H1 (cell line): ENCODE results near the gene FOXP2. TPM values are rescaled to one million over a fixed set of nuclear protein-coding genes. Genes with fewer than 3 reads are reported as not detected.
"Not testable (repeated sequence)": the region's sequence is repeated elsewhere in the genome, so short reads cannot be mapped to it uniquely, and the experiment has no call there.

ENCODE experiments used
- CTCF ChIA-PET: fragments of 300-600 bp; sonication (Branson Sonifier 250); formaldehyde crosslinking; loops from one replicate; lab custom pipeline; 2021; ENCODE audit not compliant: partially characterized antibody; lab: Charles Lee
- POLR2A ChIA-PET: fragments of 300-600 bp; sonication (Branson Sonifier 250); formaldehyde crosslinking; loops from one replicate; lab custom pipeline; 2021; ENCODE audit warnings: inconsistent platforms; ENCODE audit not compliant: partially characterized antibody; lab: Charles Lee
- DNase-seq, 2 experiments: peaks; one replicate each; pipeline versions ENCODE4 v3.0.0 to v3.0.0-alpha.2; 2010 to 2022; ENCODE audit warnings: low spot score in 2 of 2, low read depth in 1 of 2, mixed read lengths in 1 of 2
- FAIRE-seq: peaks from 2 replicates; lab custom pipeline; 2011; peaks lifted over from hg19 to GRCh38; lab: Jason Lieb, UNC
- H2AFZ ChIP-seq: 2 replicates; pipeline ENCODE4 v1.8.1; 2012; ENCODE audit warnings: low read length, inconsistent platforms
- H2AK5ac ChIP-seq: 2 replicates; pipeline ENCODE4 v1.6.1; 2013; ENCODE audit warnings: low read depth, low read length
- H2BK120ac ChIP-seq: replicated peaks from 2 replicates; pipeline ENCODE3; 2013; ENCODE audit warnings: low read depth, low read length, inconsistent platforms
- H2BK12ac ChIP-seq: 2 replicates; pipeline ENCODE4 v1.6.1; 2013; ENCODE audit warnings: low read depth, low read length
- H2BK15ac ChIP-seq: 2 replicates; pipeline ENCODE4 v1.6.1; 2013; ENCODE audit warnings: low read length
- H2BK20ac ChIP-seq: 2 replicates; pipeline ENCODE4 v1.6.1; 2013; ENCODE audit warnings: low read length
- H2BK5ac ChIP-seq: 2 replicates; pipeline ENCODE4 v1.6.1; 2013; ENCODE audit warnings: low read depth, low read length
- H3K14ac ChIP-seq: 2 replicates; pipeline ENCODE4 v1.6.1; 2013; ENCODE audit warnings: inconsistent platforms; ENCODE audit not compliant: insufficient read length
- H3K18ac ChIP-seq: 2 replicates; pipeline ENCODE4 v1.6.1; 2013; ENCODE audit warnings: low read length; ENCODE audit errors: extremely low read depth
- H3K23ac ChIP-seq: 2 replicates; pipeline ENCODE4 v1.6.1; 2013; ENCODE audit warnings: inconsistent platforms; ENCODE audit not compliant: insufficient read length
- H3K23me2 ChIP-seq: 2 replicates; pipeline ENCODE4 v1.6.1; 2013; ENCODE audit warnings: low read depth, low read length
- H3K27ac ChIP-seq: 2 replicates; pipeline ENCODE4 v1.6.1; 2011; ENCODE audit warnings: low read depth, low read length, inconsistent platforms
- H3K27me3 ChIP-seq, 4 experiments: replicated peaks in 1 of 4; 1 replicate in 1 of 4; 2 replicates in 3 of 4; pipeline versions ENCODE4 v1.6.1 to v1.8.1; 2011 to 2013; ENCODE audit warnings: low read length in 3 of 4, mild to moderate bottlenecking in 3 of 4, inconsistent platforms in 2 of 4, mixed read lengths in 2 of 4, moderate library complexity in 1 of 4; ENCODE audit not compliant: control insufficient read depth in 3 of 4, insufficient read depth in 3 of 4; ENCODE audit errors: extremely low read depth in 1 of 4
- H3K36me3 ChIP-seq, 4 experiments: 2 replicates each; pipeline versions ENCODE4 v1.6.1 to v1.8.1; 2011 to 2013; ENCODE audit warnings: mild to moderate bottlenecking in 4 of 4, low read length in 3 of 4, moderate library complexity in 2 of 4, control low read depth in 1 of 4, inconsistent platforms in 1 of 4; ENCODE audit not compliant: insufficient read depth in 4 of 4, control insufficient read depth in 2 of 4
- H3K4ac ChIP-seq: replicated peaks from 2 replicates; pipeline ENCODE3; 2013; ENCODE audit warnings: low read length, low read depth, mixed read lengths, inconsistent platforms; ENCODE audit not compliant: insufficient read length
- H3K4me1 ChIP-seq, 4 experiments: replicated peaks in 1 of 4; 1 replicate in 1 of 4; 2 replicates in 3 of 4; pipeline versions ENCODE4 v1.6.1 to v1.8.1; 2011 to 2013; ENCODE audit warnings: low read length in 3 of 4, inconsistent platforms in 2 of 4, mixed read lengths in 1 of 4; ENCODE audit not compliant: insufficient read depth in 4 of 4, control insufficient read depth in 3 of 4
- H3K4me2 ChIP-seq, 2 experiments: 2 replicates each; pipeline versions ENCODE4 v1.6.1 to v1.8.1; 2011 to 2013; ENCODE audit warnings: low read depth in 2 of 2, low read length in 2 of 2, control low read depth in 1 of 2, inconsistent platforms in 1 of 2, mild to moderate bottlenecking in 1 of 2; ENCODE audit not compliant: insufficient read depth in 1 of 2
- H3K4me3 ChIP-seq, 4 experiments: fragments of 200-600, 300-600 bp in 1 of 4; sonication (generic), shearing (Covaris generic), sonication (Bioruptor Twin) in 1 of 4; 2 replicates each; pipeline versions ENCODE4 v1.5.1 to v1.8.1; 2011 to 2016; ENCODE audit warnings: low read length in 4 of 4, low read depth in 3 of 4, control low read depth in 2 of 4, inconsistent platforms in 2 of 4, mild to moderate bottlenecking in 2 of 4, mixed read lengths in 1 of 4, moderate library complexity in 1 of 4; ENCODE audit not compliant: insufficient read depth in 2 of 4; ENCODE audit errors: extremely low read depth in 1 of 4
- H3K56ac ChIP-seq: replicated peaks from 2 replicates; pipeline ENCODE3; 2013; ENCODE audit warnings: low read depth, mild to moderate bottlenecking, mixed read lengths, low read length, inconsistent platforms; ENCODE audit not compliant: insufficient read length
- H3K79me1 ChIP-seq: 2 replicates; pipeline ENCODE4 v1.6.1; 2013; ENCODE audit warnings: low read depth, low read length, control low read depth
- H3K79me2 ChIP-seq, 2 experiments: 2 replicates each; pipeline versions ENCODE4 v1.6.1 to v1.8.1; 2012 to 2013; ENCODE audit warnings: low read length in 2 of 2, mild to moderate bottlenecking in 2 of 2, inconsistent platforms in 1 of 2; ENCODE audit not compliant: insufficient read depth in 2 of 2, control insufficient read depth in 1 of 2
- H3K9ac ChIP-seq, 4 experiments: replicated peaks in 1 of 4; 1 replicate in 1 of 4; 2 replicates in 3 of 4; pipeline versions ENCODE4 v1.6.1 to v1.8.1; 2011 to 2013; ENCODE audit warnings: low read depth in 3 of 4, low read length in 3 of 4, control low read depth in 2 of 4, mild to moderate bottlenecking in 2 of 4, moderate library complexity in 2 of 4, inconsistent platforms in 1 of 4; ENCODE audit errors: extremely low read depth in 1 of 4
- H3K9me3 ChIP-seq, 2 experiments: 2 replicates each; pipeline versions ENCODE4 v1.6.1 to v1.8.1; 2012 to 2013; ENCODE audit warnings: mild to moderate bottlenecking in 2 of 2, moderate library complexity in 2 of 2, control low read depth in 1 of 2, inconsistent platforms in 1 of 2, low read depth in 1 of 2, low read length in 1 of 2, mixed read lengths in 1 of 2; ENCODE audit not compliant: insufficient read depth in 2 of 2
- H4K20me1 ChIP-seq, 2 experiments: replicated peaks in 1 of 2; 2 replicates each; pipeline versions ENCODE3 to v1.8.1; 2011 to 2013; ENCODE audit warnings: inconsistent platforms in 2 of 2, low read length in 2 of 2, mild to moderate bottlenecking in 1 of 2; ENCODE audit not compliant: insufficient read depth in 2 of 2, control insufficient read depth in 1 of 2
- H4K5ac ChIP-seq: 2 replicates; pipeline ENCODE4 v1.6.1; 2013; ENCODE audit warnings: low read length, low read depth, mixed read lengths, inconsistent platforms; ENCODE audit not compliant: insufficient read length
- H4K8ac ChIP-seq: 2 replicates; pipeline ENCODE4 v1.8.0; 2013; ENCODE audit warnings: mild to moderate bottlenecking, moderate library complexity, low read length, inconsistent platforms; ENCODE audit not compliant: insufficient read depth; ENCODE audit errors: extremely low read depth
- H4K91ac ChIP-seq: replicated peaks from 2 replicates; pipeline ENCODE3; 2013; ENCODE audit warnings: low read length, mixed read lengths, inconsistent platforms; ENCODE audit not compliant: insufficient read length
- CBX8 ChIP-seq: fragments of 300-800, 300-1000 bp; sonication (generic); IDR thresholded peaks from 2 replicates; pipeline ENCODE4 v1.7.1; 2016; ENCODE audit warnings: low read depth, low read length, borderline replicate concordance
- WGBS, 2 experiments: shearing (Covaris generic) in 1 of 2; methylation state at CpG; one replicate each; pipeline versions ENCODE4 v1.1.6 to v1.1.7; 2013 to 2015; ENCODE audit warnings: low lambda C conversion rate in 2 of 2, mixed read lengths in 2 of 2, inconsistent platforms in 1 of 2, low coverage in 1 of 2, missing lambda C conversion rate in 1 of 2; ENCODE audit not compliant: insufficient replicate concordance in 2 of 2, insufficient coverage in 1 of 2, insufficient read length in 1 of 2; ENCODE audit errors: extremely low coverage in 1 of 2, missing lambda C conversion rate in 1 of 2; 5-methylcytosine and 5-hydroxymethylcytosine counted together
- polyA plus RNA-seq, 7 experiments: library from polyadenylated mRNA; depleted of rRNA in 3 of 7; stranded (reverse) in 5 of 7; unstranded in 2 of 7; fragments of >200 nt in 5 of 7; fragments of 200-250 nt in 2 of 7; gene quantifications; 1 replicate in 5 of 7; 2 replicates in 1 of 7; 4 replicates in 1 of 7; pipeline versions ENCODE4 v1.2.1 to v1.2.3, GENCODE V29; 2011 to 2013; ENCODE audit warnings: missing spikeins in 2 of 7, mixed read lengths in 2 of 7
- total RNA-seq: library from RNA; stranded (reverse); fragmentation: NEBNext Ultra II Directional; extraction: Animal tissue kit (Norgen Biotek cat#: 25700); gene quantifications from 2 replicates; pipeline ENCODE4 v1.2.1, GENCODE V29; 2021
- TF ChIP-seq, protein P1 (sequence below): IDR thresholded peaks from 2 replicates; pipeline ENCODE4 v1.6.1; 2012; ENCODE audit warnings: inconsistent platforms

FOXP2 gene
- total and polyA plus RNA-seq, 2 of the 8 experiments (the other 6 are each of a cell fraction or from before 2014, with no cell fraction given), result 0.09 to 0.43 TPM

DNA sequence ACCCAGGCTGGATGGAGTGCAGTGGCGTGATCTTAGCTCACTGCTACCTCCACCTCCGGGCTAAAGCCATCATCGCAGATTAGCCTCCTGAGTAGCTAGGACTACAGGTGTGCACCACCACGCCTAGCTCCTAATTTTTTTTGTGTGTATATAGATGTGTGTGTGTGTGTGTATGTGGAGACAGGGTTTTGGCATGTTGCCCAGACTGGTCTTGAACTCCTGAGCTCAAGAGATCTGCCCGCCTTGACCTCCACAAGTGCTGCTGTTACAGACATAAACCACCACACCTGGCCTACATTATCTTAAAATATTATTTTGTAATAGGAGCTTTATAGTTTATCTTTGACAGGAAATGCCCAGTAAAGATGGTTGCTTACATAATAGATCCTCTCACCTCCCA, 25.0 kb downstream of the FOXP2 start (continued):
- TF ChIP-seq, protein P1, sequence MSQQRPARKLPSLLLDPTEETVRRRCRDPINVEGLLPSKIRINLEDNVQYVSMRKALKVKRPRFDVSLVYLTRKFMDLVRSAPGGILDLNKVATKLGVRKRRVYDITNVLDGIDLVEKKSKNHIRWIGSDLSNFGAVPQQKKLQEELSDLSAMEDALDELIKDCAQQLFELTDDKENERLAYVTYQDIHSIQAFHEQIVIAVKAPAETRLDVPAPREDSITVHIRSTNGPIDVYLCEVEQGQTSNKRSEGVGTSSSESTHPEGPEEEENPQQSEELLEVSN, result no peak
- no peak for TF ChIP-seq CBX8

DNA sequence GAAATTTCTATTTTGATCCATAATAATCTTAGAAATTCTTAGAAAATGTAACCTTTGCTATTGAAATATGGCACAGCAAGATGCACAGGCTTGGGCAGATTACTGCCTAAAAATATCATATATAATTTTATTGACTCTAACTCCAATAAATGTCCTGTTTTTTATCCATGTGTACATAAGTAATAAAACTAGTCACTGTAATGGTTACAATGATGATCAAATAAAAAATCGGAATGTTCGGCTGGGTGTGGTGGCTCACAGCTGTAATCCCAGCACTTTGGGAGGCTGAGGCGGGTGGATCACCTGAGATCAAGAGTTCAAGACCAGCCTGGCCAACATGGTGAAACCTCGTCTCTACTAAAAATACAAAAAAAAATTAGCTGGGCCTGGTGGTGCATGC, 26.3 kb downstream of the FOXP2 start:
- H3K4me3 ChIP-seq, POLR2A ChIA-PET, H4K20me1 ChIP-seq, H3K14ac ChIP-seq, H3K79me1 ChIP-seq, H2BK15ac ChIP-seq, H2BK5ac ChIP-seq, H3K36me3 ChIP-seq, H3K79me2 ChIP-seq, H2AK5ac ChIP-seq, H3K4me2 ChIP-seq, H3K18ac ChIP-seq, H3K9me3 ChIP-seq, H2BK12ac ChIP-seq, H2AFZ ChIP-seq, H2BK20ac ChIP-seq, H3K27ac ChIP-seq, H3K4ac ChIP-seq, H4K91ac ChIP-seq, FAIRE-seq, H3K23me2 ChIP-seq, H4K5ac ChIP-seq, H3K23ac ChIP-seq, H4K8ac ChIP-seq, H3K56ac ChIP-seq, H3K4me1 ChIP-seq, H3K9ac ChIP-seq, H2BK120ac ChIP-seq, DNase-seq, H3K27me3 ChIP-seq: not testable (repeated sequence)
- WGBS, 2 experiments, result 89% methylated on average over 4 of the region's 4 CpGs; no CpG with 5 or more reads in 1 of the 2 experiments
- CTCF ChIA-PET, result interaction anchor here (1.1 kb wide), 1 partner anchor 99 kb away, joined by 4 read pairs; no protein-coding TSS in a partner anchor
